HG03025 (cell line): ENCODE results near the gene TUBD1.

Experiments used
- ATAC-seq: cut with Tn5 transposase; IDR thresholded peaks from one replicate; pipeline ENCODE4 v1.9.1; 2021; ENCODE audit warnings: mild to moderate bottlenecking, moderate library complexity; ENCODE audit not compliant: unreplicated experiment, low FRiP score

The TUBD1 gene

DNA sequence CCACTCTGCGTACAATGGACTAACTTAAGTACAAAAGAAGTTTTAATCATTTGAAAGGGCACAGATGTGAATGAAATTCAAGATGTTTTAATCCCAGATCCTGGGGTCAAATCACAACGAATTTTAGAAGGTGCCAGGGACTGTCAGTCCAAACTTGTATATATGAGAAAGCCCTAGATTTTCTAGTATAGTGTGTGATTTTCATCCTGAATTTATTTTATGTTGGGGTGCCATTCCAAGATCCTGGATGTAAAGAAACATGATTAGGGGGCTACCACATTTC, 64.3 kb downstream of the TUBD1 start:
- no peak for ATAC-seq

DNA sequence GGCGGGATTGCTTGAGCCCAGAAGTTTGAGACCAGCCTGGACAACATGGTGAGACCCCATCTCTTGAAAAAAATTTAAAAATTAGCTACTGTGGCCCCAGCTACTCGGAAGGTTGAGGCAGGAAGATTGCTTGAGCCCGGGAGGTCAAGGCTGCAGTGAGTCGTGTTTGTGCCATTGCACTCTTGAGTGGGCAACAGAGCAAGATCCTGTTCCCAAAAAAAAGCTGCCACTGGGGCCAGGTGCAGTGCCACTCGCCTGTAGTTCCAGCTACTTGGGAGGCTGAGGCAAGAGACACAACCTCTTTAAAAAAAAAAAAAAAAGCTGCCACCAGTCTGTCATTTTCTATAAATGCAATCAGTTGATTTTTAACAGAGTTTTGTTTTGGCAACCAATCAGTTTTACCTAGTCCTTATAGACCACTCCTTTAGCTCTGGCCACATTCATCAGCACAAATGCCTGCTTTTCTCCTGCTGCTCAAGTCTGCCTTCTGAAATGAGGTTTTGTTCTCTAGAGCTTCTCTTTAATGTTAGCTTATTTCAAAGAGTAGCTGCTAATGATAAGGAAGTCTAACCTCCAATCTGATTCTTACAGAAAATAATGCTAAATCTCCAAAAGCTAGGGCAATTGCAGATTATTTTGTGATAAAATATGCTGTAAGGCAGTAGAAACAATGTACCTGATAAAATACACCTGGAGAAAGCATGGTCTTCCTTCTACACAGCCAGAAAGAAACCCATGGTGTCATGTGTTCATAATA, 64.8 kb downstream of the TUBD1 start:
- no peak for ATAC-seq

DNA sequence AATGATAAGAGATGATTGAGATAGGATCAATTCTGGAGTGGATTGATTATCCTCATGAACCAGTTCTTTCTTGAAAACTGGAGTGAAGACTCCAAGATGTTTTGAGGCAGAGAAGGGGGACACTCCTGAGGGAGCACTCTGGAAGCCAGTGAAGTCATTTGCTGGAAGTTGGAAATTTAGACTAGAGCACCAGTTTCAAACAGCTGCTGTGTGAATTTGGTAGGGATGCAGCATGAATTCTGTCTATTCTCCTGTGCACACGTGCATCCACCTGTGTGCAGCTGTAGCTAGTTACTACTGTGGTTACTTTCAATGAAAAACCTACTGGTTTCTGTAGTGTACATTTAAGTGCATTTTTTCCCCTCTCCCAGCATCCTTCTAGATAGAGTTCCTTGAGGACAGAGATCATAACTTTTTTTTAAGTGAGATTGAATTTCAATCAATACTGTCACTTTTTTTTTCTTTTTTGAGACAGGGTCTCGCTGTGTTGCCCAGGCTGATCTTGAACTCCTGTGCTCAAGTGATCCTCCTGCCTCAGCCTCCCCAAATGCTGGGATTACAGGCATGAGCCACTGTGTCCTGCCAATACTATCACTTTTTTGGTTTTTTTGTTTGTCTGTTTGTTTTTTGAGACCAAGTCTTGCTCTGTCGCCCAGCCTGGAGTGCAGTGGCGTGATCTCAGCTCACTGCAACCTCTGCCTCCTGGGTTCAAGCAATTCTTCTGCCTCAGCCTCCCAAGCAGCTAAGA, 65.9 kb downstream of the TUBD1 start:
- ATAC-seq, result no peak

DNA sequence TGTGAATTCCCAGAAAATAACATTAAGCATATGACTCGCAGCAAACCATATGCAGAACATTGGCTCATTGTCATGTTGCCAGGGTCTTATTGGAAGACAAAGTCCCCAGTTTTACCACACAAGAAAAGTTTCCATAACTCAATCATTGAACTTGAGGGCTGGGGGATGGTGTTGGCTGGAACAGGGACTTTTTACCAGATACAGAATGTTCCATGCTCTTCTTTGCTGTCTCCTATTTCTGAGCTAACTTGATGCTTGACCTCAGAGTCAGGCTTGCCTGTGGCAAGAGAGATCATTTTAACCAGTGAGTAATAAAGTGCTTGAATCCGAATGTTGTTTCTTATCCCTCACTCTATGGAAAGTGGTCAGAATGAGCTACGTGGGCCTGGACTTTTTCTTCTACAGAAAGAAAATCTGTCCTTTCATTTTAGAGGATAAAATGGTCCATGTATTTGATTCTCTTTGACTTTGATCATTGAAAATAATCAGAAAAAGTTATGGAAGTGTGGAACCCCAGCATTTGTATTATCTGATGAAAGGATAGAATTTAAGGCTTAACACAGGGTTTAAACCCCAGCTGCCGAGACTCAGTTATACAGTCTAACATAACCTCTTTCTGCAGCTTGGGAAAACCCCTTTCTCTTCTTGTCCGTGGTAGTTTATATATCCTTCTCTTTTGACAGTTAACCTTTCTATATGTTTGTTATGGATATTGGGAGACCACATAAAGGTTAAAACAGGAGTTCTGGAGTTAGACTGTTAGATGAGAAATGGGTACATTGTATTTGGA, 67.0 kb downstream of the TUBD1 start:
- ATAC-seq, result no peak

DNA sequence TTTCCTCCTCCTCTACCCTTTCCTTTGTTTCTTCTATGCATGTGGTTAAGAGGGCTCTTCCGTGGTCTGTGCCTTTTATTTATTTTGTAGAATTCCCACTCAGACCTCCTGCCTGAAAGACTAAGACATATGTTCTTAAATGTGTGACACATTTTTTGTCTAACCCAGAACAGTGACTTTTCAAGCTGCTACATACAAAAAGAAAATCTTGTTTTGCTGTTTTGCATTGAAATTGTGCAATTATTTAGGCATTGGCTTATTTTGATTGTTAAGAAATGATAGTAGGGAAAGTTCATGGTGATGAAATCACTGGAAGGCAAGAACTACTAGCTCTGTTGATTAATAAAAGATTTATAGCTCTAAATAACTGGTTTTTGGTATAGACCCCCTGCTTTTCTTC, 76.8 kb downstream of the TUBD1 start:
- no peak for ATAC-seq

DNA sequence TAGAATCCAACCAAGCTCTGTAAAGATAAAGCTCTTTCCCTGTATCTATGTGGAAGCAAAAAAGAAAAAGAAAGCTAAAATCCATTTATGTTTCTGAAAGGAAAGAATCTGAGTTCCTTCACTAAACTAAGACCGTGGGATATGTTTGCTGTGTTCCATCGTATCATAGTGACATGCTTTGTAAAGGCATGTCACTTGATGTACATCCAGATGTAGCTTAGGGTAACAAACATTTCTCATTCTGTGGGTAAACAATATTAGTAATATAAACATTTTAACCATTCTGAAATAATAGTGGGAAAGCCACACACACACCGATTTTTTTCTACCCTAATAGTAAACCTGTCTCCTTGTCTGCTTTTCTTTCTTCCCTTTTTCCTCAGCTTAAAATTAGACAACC, 78.1 kb downstream of the TUBD1 start:
- ATAC-seq, result no peak

DNA sequence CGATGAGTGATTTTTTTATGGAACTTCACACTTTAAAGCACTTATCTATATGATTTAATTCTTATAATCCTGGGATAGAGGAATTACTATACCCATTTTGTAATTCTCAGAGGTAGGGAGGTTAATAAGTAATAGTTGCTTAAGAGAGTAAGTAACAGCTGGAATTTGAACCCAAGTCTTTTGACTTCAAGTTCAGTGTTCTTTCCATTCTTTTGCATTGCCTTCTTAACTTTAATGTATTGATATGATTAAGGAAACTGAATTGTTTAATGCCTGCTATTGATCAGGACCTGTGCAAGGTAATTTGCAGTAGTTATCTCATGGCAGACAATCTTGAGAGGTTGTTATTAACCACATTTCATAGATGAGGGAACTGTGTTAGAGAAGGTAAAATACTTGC, 78.5 kb downstream of the TUBD1 start:
- ATAC-seq, result no peak

DNA sequence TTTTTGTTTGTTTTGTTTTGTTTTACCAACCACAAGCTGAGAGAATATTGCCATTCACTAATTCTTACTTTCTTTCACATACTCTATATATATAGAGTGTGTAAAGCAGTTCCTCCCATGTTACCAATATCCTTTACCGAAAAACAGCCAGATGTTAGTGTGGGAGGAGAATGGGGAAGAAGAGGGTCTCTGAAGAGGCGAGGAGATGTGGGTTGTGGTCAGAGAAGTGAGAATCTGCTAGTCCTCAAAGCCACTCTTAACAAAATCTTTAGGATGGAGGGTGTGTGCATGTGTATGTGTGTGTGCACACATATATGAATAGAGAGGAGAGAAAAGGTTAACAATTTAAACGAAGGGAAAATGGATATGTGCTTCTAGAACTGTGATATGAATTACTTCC, 80.6 kb downstream of the TUBD1 start:
- no peak for ATAC-seq

DNA sequence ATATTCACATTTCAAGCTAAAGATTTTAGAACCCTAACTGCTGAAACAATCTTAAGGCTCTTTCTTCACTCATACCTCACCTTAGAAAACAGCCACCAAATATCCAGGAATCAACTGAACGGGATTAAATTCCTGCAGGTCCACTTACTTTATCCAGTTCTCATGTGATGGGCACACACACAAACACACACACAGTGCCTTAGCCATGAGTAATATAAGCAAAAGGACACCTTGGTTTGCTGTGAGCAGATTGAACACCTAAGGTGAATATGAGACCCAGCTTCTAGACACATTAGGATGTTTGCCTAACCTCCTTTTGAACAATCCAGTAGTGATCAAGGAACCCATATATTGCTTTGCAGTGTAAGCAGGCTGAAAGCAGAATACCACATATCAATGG, 81.5 kb downstream of the TUBD1 start:
- no peak for ATAC-seq

DNA sequence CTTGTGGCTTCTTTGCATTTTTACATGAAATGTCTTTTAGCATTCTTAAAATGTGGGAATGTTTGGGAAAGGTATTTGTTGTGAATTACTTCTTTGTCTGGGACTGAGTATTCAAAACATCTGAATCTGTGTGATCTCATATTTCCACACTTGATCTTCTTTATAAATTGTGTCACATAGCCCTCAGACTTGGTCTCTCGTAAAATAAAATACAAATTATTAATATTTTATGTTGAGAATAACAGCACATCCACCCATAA, 81.9 kb downstream of the TUBD1 start:
- no peak for ATAC-seq
